Activated T-cell treated with anti-CD3 and anti-CD28 coated beads, Interleukin-2, amount 50 U/mL, for 24 hours (primary cell): ENCODE results near the gene SLC5A1.

Source experiments
- DNase-seq: peaks from one replicate; pipeline ENCODE4 v3.0.0-alpha.2; 2020
- H3K27ac Mint-ChIP-seq: 2 replicates; pipeline ENCODE4 v1.8.0; 2020; ENCODE audit warnings: mild to moderate bottlenecking, mixed read lengths
- H3K27me3 Mint-ChIP-seq: 2 replicates; pipeline ENCODE4 v1.8.0; 2020; ENCODE audit warnings: mixed read lengths
- H3K36me3 Mint-ChIP-seq: 2 replicates; pipeline ENCODE4 v1.8.0; 2020; ENCODE audit warnings: low read depth, mixed read lengths
- H3K4me1 Mint-ChIP-seq: 2 replicates; pipeline ENCODE4 v1.8.0; 2020; ENCODE audit warnings: low read depth, mixed read lengths
- H3K4me3 Mint-ChIP-seq: 2 replicates; pipeline ENCODE4 v1.8.0; 2020; ENCODE audit warnings: mild to moderate bottlenecking, moderate library complexity, mixed read lengths
- H3K9me3 Mint-ChIP-seq: 2 replicates; pipeline ENCODE4 v1.8.0; 2020; ENCODE audit warnings: mixed read lengths

SLC5A1 gene

GRCh38 chr22:32066820-32067219 is 23.8 kb downstream of the SLC5A1 start:
- Mint-ChIP-seq H3K9me3 (no peaks in the 10 kb centered on the region), H3K27ac (no peak overlapping the region), H3K4me1 (no peaks in the 10 kb centered on the region), H3K4me3 (no peak overlapping the region), H3K27me3 (peaks cover 36% of the 10 kb centered on the region), H3K36me3 (no peaks in the 10 kb centered on the region)
- no peak for DNase-seq

- H3K27me3 Mint-ChIP-seq = peaks cover 36% of the 10 kb centered on the region
- no peaks in the 10 kb centered on the region for H3K4me1 Mint-ChIP-seq
- no peak overlapping the region for H3K4me3 Mint-ChIP-seq
- DNase-seq = no peak
- no peaks in the 10 kb centered on the region for H3K9me3 Mint-ChIP-seq
- no peak overlapping the region for H3K27ac Mint-ChIP-seq
- no peaks in the 10 kb centered on the region for H3K36me3 Mint-ChIP-seq
Observed at GRCh38 chr22:32067613-32068012, 24.6 kb downstream of the SLC5A1 start.

GRCh38 chr22:32069579-32070372 is 26.7 kb downstream of the SLC5A1 start:
- no peak for DNase-seq
- H3K9me3 Mint-ChIP-seq = no peaks in the 10 kb centered on the region
- no peak overlapping the region for H3K27ac Mint-ChIP-seq
- no peaks in the 10 kb centered on the region for H3K4me1 Mint-ChIP-seq
- no peak overlapping the region for H3K4me3 Mint-ChIP-seq
- no peaks in the 10 kb centered on the region for H3K36me3 Mint-ChIP-seq
- peaks cover 34% of the 10 kb centered on the region for H3K27me3 Mint-ChIP-seq

GRCh38 chr22:32073262-32073661 is 30.2 kb downstream of the SLC5A1 start:
- DNase-seq = no peak
- no peaks in the 10 kb centered on the region for H3K4me1 Mint-ChIP-seq
- no peak overlapping the region for H3K27ac Mint-ChIP-seq
- H3K4me3 Mint-ChIP-seq = no peak overlapping the region
- no peaks in the 10 kb centered on the region for H3K36me3 Mint-ChIP-seq
- H3K9me3 Mint-ChIP-seq = no peaks in the 10 kb centered on the region
- peaks cover 34% of the 10 kb centered on the region for H3K27me3 Mint-ChIP-seq

- H3K4me1 Mint-ChIP-seq = no peaks in the 10 kb centered on the region
- H3K27ac Mint-ChIP-seq = no peak overlapping the region
- H3K4me3 Mint-ChIP-seq = no peak overlapping the region
- no peak for DNase-seq
- H3K9me3 Mint-ChIP-seq = no peaks in the 10 kb centered on the region
- no peaks in the 10 kb centered on the region for H3K36me3 Mint-ChIP-seq
- peaks cover 34% of the 10 kb centered on the region for H3K27me3 Mint-ChIP-seq
Observed at GRCh38 chr22:32073823-32074380, 30.8 kb downstream of the SLC5A1 start.

GRCh38 chr22:32075997-32076760 is 33.1 kb downstream of the SLC5A1 start:
- Mint-ChIP-seq H3K36me3 (no peaks in the 10 kb centered on the region), H3K27me3 (peaks cover 26% of the 10 kb centered on the region), H3K4me1 (no peaks in the 10 kb centered on the region), H3K27ac (no peak overlapping the region), H3K4me3 (no peak overlapping the region), H3K9me3 (no peaks in the 10 kb centered on the region)
- DNase-seq = no peak

GRCh38 chr22:32076761-32077084 is 33.7 kb downstream of the SLC5A1 start:
- H3K27ac Mint-ChIP-seq = no peak overlapping the region
- no peak overlapping the region for H3K4me3 Mint-ChIP-seq
- DNase-seq = no peak
- no peaks in the 10 kb centered on the region for H3K36me3 Mint-ChIP-seq
- H3K9me3 Mint-ChIP-seq = no peaks in the 10 kb centered on the region
- peaks cover 26% of the 10 kb centered on the region for H3K27me3 Mint-ChIP-seq
- no peaks in the 10 kb centered on the region for H3K4me1 Mint-ChIP-seq

GRCh38 chr22:32077151-32077550 is 34.1 kb downstream of the SLC5A1 start:
- Mint-ChIP-seq H3K36me3 (no peaks in the 10 kb centered on the region), H3K27me3 (peaks cover 24% of the 10 kb centered on the region), H3K9me3 (no peaks in the 10 kb centered on the region), H3K27ac (no peak overlapping the region), H3K4me1 (no peaks in the 10 kb centered on the region), H3K4me3 (no peak overlapping the region)
- DNase-seq = no peak

- Mint-ChIP-seq H3K4me1 (no peaks in the 10 kb centered on the region), H3K27me3 (peaks cover 14% of the 10 kb centered on the region), H3K4me3 (no peak overlapping the region), H3K27ac (no peak overlapping the region), H3K9me3 (no peaks in the 10 kb centered on the region), H3K36me3 (no peaks in the 10 kb centered on the region)
- no peak for DNase-seq
Observed at GRCh38 chr22:32079130-32080089, 36.3 kb downstream of the SLC5A1 start.

GRCh38 chr22:32080904-32081303 is 37.8 kb downstream of the SLC5A1 start:
- H3K4me3 Mint-ChIP-seq = no peak overlapping the region
- no peaks in the 10 kb centered on the region for H3K9me3 Mint-ChIP-seq
- no peaks in the 10 kb centered on the region for H3K4me1 Mint-ChIP-seq

GRCh38 chr22:32082331-32082730 is 39.3 kb downstream of the SLC5A1 start:
- DNase-seq = no peak
- H3K9me3 Mint-ChIP-seq = no peaks in the 10 kb centered on the region
- no peaks in the 10 kb centered on the region for H3K4me1 Mint-ChIP-seq
- H3K27me3 Mint-ChIP-seq = peaks cover 13% of the 10 kb centered on the region
- no peak overlapping the region for H3K27ac Mint-ChIP-seq
- H3K4me3 Mint-ChIP-seq = no peak overlapping the region
- no peaks in the 10 kb centered on the region for H3K36me3 Mint-ChIP-seq

More at GRCh38 chr22:32080904-32081303, 37.8 kb downstream of the SLC5A1 start:
- H3K27me3 Mint-ChIP-seq = peaks cover 7% of the 10 kb centered on the region
- H3K36me3 Mint-ChIP-seq = no peaks in the 10 kb centered on the region
- no peak overlapping the region for H3K27ac Mint-ChIP-seq
- DNase-seq = no peak

- DNase-seq = no peak
- no peaks in the 10 kb centered on the region for H3K9me3 Mint-ChIP-seq
- H3K27ac Mint-ChIP-seq = no peak overlapping the region
- H3K4me3 Mint-ChIP-seq = no peak overlapping the region
- no peaks in the 10 kb centered on the region for H3K4me1 Mint-ChIP-seq
- H3K36me3 Mint-ChIP-seq = no peaks in the 10 kb centered on the region
- H3K27me3 Mint-ChIP-seq = peaks cover 17% of the 10 kb centered on the region
Observed at GRCh38 chr22:32083000-32083399, 39.9 kb downstream of the SLC5A1 start.

- no peaks in the 10 kb centered on the region for H3K9me3 Mint-ChIP-seq
- no peaks in the 10 kb centered on the region for H3K36me3 Mint-ChIP-seq
- H3K4me1 Mint-ChIP-seq = no peaks in the 10 kb centered on the region
- no peak overlapping the region for H3K27ac Mint-ChIP-seq
- peaks cover 22% of the 10 kb centered on the region for H3K27me3 Mint-ChIP-seq
- no peak overlapping the region for H3K4me3 Mint-ChIP-seq
- no peak for DNase-seq
Observed at GRCh38 chr22:32083814-32084213, 40.8 kb downstream of the SLC5A1 start.

- no peak overlapping the region for H3K4me3 Mint-ChIP-seq
- peaks cover 28% of the 10 kb centered on the region for H3K27me3 Mint-ChIP-seq
- H3K36me3 Mint-ChIP-seq = no peaks in the 10 kb centered on the region
- H3K4me1 Mint-ChIP-seq = no peaks in the 10 kb centered on the region
- no peaks in the 10 kb centered on the region for H3K9me3 Mint-ChIP-seq
- no peak overlapping the region for H3K27ac Mint-ChIP-seq
- DNase-seq = no peak
Observed at GRCh38 chr22:32088084-32088483, 45.0 kb downstream of the SLC5A1 start.
